ENCODE measurements around the gene HSPA1A.

DNA sequence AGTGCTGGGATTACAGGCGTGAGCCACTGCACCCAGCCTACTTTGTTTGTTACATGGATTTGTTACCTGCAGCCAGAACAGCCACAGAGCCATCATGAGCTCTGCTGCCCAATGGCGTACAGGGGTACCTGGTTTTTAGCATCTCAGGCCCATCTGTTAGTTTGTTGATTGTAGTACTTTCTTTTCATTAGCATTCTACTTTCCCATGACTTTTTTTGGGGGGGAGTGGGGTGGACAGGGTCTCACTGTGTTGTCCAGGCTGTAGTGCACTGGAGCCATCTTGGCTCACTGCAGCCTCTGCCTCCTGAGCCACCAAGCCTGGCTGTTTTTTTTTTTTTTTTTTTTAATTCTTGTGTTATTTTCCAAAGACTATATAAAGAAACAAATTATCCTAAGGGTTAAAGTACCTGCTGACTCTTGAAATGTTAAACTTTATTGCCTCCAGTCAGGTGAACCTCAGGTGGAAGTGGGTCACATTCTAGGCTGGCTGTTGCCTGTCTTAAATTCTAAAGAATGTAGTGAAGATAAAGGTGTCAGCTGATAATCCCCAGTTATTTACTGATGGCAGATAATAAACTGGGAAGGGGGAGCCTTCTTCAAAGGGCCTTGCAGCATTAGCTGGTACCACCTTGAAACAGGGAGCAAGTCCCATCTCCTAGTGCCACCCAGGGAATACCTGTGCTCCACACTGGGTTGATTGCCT lies 32.1 kb downstream of the HSPA1A start:
- TF ChIP-seq, protein P1, sequence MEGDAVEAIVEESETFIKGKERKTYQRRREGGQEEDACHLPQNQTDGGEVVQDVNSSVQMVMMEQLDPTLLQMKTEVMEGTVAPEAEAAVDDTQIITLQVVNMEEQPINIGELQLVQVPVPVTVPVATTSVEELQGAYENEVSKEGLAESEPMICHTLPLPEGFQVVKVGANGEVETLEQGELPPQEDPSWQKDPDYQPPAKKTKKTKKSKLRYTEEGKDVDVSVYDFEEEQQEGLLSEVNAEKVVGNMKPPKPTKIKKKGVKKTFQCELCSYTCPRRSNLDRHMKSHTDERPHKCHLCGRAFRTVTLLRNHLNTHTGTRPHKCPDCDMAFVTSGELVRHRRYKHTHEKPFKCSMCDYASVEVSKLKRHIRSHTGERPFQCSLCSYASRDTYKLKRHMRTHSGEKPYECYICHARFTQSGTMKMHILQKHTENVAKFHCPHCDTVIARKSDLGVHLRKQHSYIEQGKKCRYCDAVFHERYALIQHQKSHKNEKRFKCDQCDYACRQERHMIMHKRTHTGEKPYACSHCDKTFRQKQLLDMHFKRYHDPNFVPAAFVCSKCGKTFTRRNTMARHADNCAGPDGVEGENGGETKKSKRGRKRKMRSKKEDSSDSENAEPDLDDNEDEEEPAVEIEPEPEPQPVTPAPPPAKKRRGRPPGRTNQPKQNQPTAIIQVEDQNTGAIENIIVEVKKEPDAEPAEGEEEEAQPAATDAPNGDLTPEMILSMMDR (IDR thresholded peaks at IDR 0.05) = no peak
- no peak for TF ChIP-seq POLR2A (IDR thresholded peaks at IDR 0.05)
